Heart left ventricle (tissue), 16 donors: ENCODE results near the gene ASCC1. TPM values are rescaled to one million over a fixed set of nuclear protein-coding genes. Genes with fewer than 3 reads are reported as not detected.

Source experiments
- ATAC-seq, 4 donors: fragments of 200-7000 bp; cut with Tn5 transposase; one replicate each; pipeline ENCODE4 v1.9.1; 2020 to 2022; ENCODE audit warnings: moderate library complexity in 4 of 4, mild to moderate bottlenecking in 3 of 4, moderate number of reproducible peaks in 1 of 4
- DNase-seq, 5 donors: peaks; one replicate each; pipeline ENCODE4 v3.0.0-alpha.2; 2020
- H3K27ac ChIP-seq, 12 donors: fragments of 200-600 bp; sonication (generic) in 4 of 12; one replicate each; pipeline versions ENCODE4 v1.5.0 to v1.8.0; 2016 to 2022; ENCODE audit warnings: mild to moderate bottlenecking in 2 of 12
- H3K27me3 ChIP-seq, 9 donors: fragments of 200-600 bp; sonication (generic) in 2 of 9; one replicate each; pipeline versions ENCODE4 v1.5.1 to v1.8.0; 2016 to 2022; ENCODE audit warnings: mild to moderate bottlenecking in 3 of 9
- H3K36me3 ChIP-seq, 9 donors: fragments of 200-600 bp; sonication (generic) in 2 of 9; one replicate each; pipeline versions ENCODE4 v1.5.0 to v1.8.0; 2018 to 2022; ENCODE audit warnings: mild to moderate bottlenecking in 2 of 9
- H3K4me1 ChIP-seq, 12 donors: fragments of 200-600 bp; sonication (generic) in 4 of 12; one replicate each; pipeline versions ENCODE4 v1.5.0 to v1.8.0; 2016 to 2022; ENCODE audit warnings: mild to moderate bottlenecking in 3 of 12
- H3K4me3 ChIP-seq, 12 donors: fragments of 200-600 bp; sonication (generic) in 4 of 12; one replicate each; pipeline versions ENCODE4 v1.5.0 to v1.8.0; 2017 to 2022; ENCODE audit warnings: mild to moderate bottlenecking in 9 of 12, moderate library complexity in 4 of 12
- H3K9me3 ChIP-seq, 12 donors: fragments of 200-600 bp; sonication (generic) in 4 of 12; one replicate each; pipeline versions ENCODE4 v1.5.0 to v1.8.0; 2016 to 2022; ENCODE audit warnings: mild to moderate bottlenecking in 1 of 12
- POLR2A ChIP-seq, 2 donors: fragments of 450-650 bp; IDR thresholded peaks; one replicate each; pipeline ENCODE4 v1.6.1; 2017; ENCODE audit warnings: antibody characterized with exemption in 2 of 2, mild to moderate bottlenecking in 2 of 2, moderate library complexity in 2 of 2
- WGBS, 4 donors: extraction: QIAGEN DNeasy Blood & Tissue Kit in 2 of 4; methylation state at CpG; one replicate each; pipeline versions ENCODE4 v1.1.5 to v1.1.7; 2013 to 2018; 5-methylcytosine and 5-hydroxymethylcytosine counted together
- intact Hi-C, 10 donors: fragments of 100-400 bp; cut with DNase I; formaldehyde crosslinking; loops; one replicate each; pipeline versions ENCODE4 v1.11.1 to v1.14.2; 2022
- long read RNA-seq, 3 donors: library from polyadenylated mRNA; unstranded; transcript quantifications; one replicate each; pipeline ENCODE4 v2.0.0, GENCODE V29; 2020 to 2021
- polyA plus RNA-seq, 2 donors: library from polyadenylated mRNA; stranded (reverse); fragments of 200-250 nt; gene quantifications; one replicate each; pipeline ENCODE4 v1.2.3, GENCODE V29; 2013
- total RNA-seq, 9 donors: library from RNA; depleted of rRNA in 2 of 9; stranded (reverse); fragments of >200 nt in 2 of 9; fragmentation: NEBNext Ultra II Directional in 3 of 9; extraction: Animal tissue kit (Norgen Biotek cat#: 25700) in 3 of 9; gene quantifications; one replicate each; pipeline versions ENCODE4 v1.1.0 to v1.2.4, GENCODE V29; 2016 to 2023
- TF ChIP-seq, protein P1 (sequence below), 12 donors: fragments of 200-600 bp; sonication (generic) in 4 of 12; IDR thresholded peaks; one replicate each; pipeline versions ENCODE4 v1.5.0 to v1.8.0; 2018 to 2022; ENCODE audit warnings: antibody characterized with exemption in 12 of 12, mild to moderate bottlenecking in 5 of 12
- donor health status: ischemic (EF 13 %, LVEDD 7.1; RV severe dilation, severe dysfunction).
- donor health status: healthy with polysubstance abuse.
- donor health status: DM: no; HTN: yes; CAD: no.
- donor health status: DM: no; HTN: no; CAD: no.
- donor health status: ischemic (EF 25% LVEDD 6.9; RV normal size, moderate dysfunction).
- donor health status: ischemic (EF 25% LVEDD 5.7; RV mildly dilated, moderate dysfunction).
- donor health status: healthy.
- donor health status: DM: yes; HTN: yes; CAD: no.
- donor health status: ischemic (EF 35%, LVEDD 5.7; RV mildly dilated, moderate dysfunction).
- donor health status: nonischemic (EF 11% LVEDD 7.7; RV severe dilation, severe dysfunction).
- donor health status: DM: yes; HTN: yes; CAD: no.
- donor health status: PGD.
- donor health status: ischemic (EF 29% LVEDD 5.4; RV normal size, mild dysfunction).
- donor health status: nonischemic (EF 23%, LVEDD 6.1; RV moderate dilation, normal function).

The ASCC1 gene, protein sequence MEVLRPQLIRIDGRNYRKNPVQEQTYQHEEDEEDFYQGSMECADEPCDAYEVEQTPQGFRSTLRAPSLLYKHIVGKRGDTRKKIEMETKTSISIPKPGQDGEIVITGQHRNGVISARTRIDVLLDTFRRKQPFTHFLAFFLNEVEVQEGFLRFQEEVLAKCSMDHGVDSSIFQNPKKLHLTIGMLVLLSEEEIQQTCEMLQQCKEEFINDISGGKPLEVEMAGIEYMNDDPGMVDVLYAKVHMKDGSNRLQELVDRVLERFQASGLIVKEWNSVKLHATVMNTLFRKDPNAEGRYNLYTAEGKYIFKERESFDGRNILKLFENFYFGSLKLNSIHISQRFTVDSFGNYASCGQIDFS
- total RNA-seq (10 to 100 TPM; 26.4 to 44.8 (median 35.3) TPM), polyA plus RNA-seq (10 to 100 TPM; 12.0 to 49.6 TPM)
- long read RNA-seq, donor 1, transcript ASCC1-202 (10 exons, 2,002 nt) = major isoform, 17 of 41 reads
- long read RNA-seq, donor 1, partial matches to known transcripts = 0 of 41 reads
- long read RNA-seq, donor 1, other reads (novel, unspliced or antisense) = 24 of 41 reads
- long read RNA-seq, donor 2, transcript ASCC1-202 (10 exons, 2,002 nt) = major isoform, 98 of 194 reads
- long read RNA-seq, donor 2, partial matches to known transcripts = 18 of 194 reads
- long read RNA-seq, donor 2, other reads (novel, unspliced or antisense) = 76 of 194 reads
- long read RNA-seq, donor 3, transcript ASCC1-202 (10 exons, 2,002 nt) = major isoform, 9 of 32 reads
- long read RNA-seq, donor 3, partial matches to known transcripts = 0 of 32 reads
- long read RNA-seq, donor 3, other reads (novel, unspliced or antisense) = 23 of 32 reads

DNA sequence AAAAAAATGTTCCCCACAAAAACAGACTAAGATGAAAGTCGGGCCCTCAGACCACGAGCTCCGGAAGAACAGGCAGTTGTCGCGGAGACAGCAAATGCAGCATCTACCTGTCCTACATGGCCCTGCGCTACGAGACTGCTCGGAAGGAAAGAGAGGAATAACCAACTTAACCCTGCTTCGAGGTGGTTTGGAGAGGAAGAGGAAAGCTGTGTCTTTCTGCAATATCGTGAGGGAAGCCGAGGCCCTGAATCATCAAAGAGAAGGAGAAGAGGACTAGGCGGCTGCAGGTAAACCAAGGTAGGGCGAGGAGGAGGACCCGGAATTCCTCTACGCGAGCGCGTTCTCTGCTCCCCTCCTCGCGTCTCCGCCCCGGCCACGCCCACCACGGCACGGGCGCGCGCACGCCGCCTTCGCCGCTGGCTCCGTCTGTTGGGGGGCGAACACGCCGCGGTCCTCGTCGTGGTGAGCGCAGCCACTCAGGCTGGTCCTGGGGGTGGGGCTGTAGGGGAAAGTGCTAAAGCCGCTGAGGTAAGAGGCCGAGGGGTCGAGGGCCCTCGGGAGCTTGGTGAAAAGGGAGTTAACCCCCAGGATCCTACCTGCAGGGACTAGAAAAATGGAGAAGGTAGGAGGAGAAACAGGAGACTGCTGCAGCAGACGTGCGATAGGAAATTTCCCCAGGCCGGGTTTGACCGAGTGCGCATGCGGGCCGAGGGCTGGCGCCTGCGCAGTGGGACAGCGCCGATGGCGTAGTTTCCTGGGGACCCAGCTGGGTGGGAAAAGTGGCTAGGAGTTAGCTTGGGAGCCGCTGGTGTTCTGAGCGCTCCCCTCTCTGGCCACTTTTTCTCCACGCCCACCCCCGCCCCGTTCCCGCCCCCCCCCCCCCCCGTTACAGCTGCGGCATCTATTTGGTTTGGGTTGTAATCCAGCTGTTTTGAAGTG is at the start of gene ASCC1, which contains the start of gene ANAPC16:
ASCC1 (minus strand) TSS at position 666 of the 939 bp plus-strand sequence. CDS start 2,978 bp downstream, outside the sequence.
ANAPC16 (plus strand) TSS at position 402 of the 939 bp plus-strand sequence. CDS start 7,903 bp downstream, outside the sequence.
- H3K36me3 ChIP-seq = peaks cover 0 to 39% (median 31%) of the 10 kb centered on the region in 9 donors
- H3K27me3 ChIP-seq = no peaks in the 10 kb centered on the region
- intact Hi-C loops = loop anchor here in 8 of 10 donors (2.0 to 10.0 kb wide), 8 partner anchors 57 to 254 kb away; partner anchors contain the start of genes CHST3 (in 2 of the 8) and DDIT4 (in 2 of the 8)
- peak within 1 kb of the TSS; percentile 62 to 91 (median 72) for H3K4me3 ChIP-seq
- ATAC-seq = peak; percentile 92 to 99 (median 98)
- DNase-seq = peak; percentile 91 to 96 (median 93)
- 0 to 1% (median 0%) methylated on average over 53 to 64 of the region's 64 CpGs for WGBS, 4 donors
- H3K27ac ChIP-seq = peak within 1 kb of the TSS; percentile 91 to 100 (median 98)
- no peaks in the 10 kb centered on the region for H3K9me3 ChIP-seq
- H3K4me1 ChIP-seq = peaks cover 9 to 54% (median 38%) of the 10 kb centered on the region in 12 donors
- TF ChIP-seq, protein P1, sequence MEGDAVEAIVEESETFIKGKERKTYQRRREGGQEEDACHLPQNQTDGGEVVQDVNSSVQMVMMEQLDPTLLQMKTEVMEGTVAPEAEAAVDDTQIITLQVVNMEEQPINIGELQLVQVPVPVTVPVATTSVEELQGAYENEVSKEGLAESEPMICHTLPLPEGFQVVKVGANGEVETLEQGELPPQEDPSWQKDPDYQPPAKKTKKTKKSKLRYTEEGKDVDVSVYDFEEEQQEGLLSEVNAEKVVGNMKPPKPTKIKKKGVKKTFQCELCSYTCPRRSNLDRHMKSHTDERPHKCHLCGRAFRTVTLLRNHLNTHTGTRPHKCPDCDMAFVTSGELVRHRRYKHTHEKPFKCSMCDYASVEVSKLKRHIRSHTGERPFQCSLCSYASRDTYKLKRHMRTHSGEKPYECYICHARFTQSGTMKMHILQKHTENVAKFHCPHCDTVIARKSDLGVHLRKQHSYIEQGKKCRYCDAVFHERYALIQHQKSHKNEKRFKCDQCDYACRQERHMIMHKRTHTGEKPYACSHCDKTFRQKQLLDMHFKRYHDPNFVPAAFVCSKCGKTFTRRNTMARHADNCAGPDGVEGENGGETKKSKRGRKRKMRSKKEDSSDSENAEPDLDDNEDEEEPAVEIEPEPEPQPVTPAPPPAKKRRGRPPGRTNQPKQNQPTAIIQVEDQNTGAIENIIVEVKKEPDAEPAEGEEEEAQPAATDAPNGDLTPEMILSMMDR (IDR thresholded peaks at IDR 0.05) = peak in 1 of 12 donors; percentile 5
- TF ChIP-seq POLR2A (IDR thresholded peaks at IDR 0.05) = peak; percentile 41 to 92

DNA sequence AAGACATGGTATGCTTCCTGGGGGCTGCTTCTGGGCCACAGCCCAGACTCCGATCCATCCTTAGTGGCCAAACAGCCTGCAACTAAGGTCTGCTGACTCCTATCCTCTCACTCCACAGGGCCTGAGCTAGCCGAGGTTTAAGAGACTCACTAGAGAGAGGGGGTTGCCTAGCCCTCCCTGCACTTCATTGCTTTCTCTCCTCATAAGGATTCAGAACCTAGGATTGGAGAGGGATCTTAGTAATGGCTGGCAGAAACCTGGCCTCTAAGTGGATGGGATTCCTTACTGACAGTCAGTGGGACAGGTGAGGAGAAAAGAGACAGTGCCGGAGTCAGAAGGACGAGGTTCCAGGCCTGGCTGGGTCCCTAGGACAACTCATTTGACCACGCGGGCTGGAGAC is 49.4 kb upstream of the ASCC1 start:
- H3K9me3 ChIP-seq = no peaks in the 10 kb centered on the region

DNA sequence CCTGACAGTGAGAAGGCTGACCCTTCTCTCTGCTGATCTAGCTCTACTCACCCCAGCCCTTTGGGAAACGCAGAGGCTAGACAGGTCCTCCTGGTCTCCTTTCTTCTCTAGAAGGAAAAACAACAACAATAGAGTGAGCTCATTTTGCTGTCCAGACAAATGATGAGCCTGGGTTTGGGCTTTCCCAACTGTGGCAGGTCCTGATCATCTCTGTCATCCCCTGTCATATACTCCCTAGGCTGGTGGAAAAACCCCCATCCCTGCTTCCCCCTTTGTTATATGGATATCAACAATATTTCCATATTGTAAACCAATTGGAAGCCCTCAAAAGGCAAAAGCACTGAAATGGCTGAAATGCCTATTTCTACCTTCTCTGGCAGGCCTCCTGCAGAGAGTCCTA is 48.5 kb upstream of the ASCC1 start:
- 81 to 96% (median 89%) methylated on average over 1 of the region's 1 CpG for WGBS, 4 donors
- ATAC-seq = no peak
- H3K4me1 ChIP-seq = peaks cover 8 to 43% (median 22%) of the 10 kb centered on the region in 12 donors
- no peaks in the 10 kb centered on the region for H3K36me3 ChIP-seq
- no peaks in the 10 kb centered on the region for H3K27me3 ChIP-seq
- no peaks in the 10 kb centered on the region for H3K9me3 ChIP-seq
- H3K27ac ChIP-seq = no peak overlapping the region
- H3K4me3 ChIP-seq = no peak overlapping the region
- TF ChIP-seq, protein P1 (IDR thresholded peaks at IDR 0.05) = no peak
- TF ChIP-seq POLR2A (IDR thresholded peaks at IDR 0.05) = no peak
- intact Hi-C loops = loop anchor here in 1 of 10 donors (5.0 kb wide), 1 partner anchor 68 kb away; no protein-coding TSS in a partner anchor
- DNase-seq = no peak

More for the DNA sequence above, 49.4 kb upstream of the ASCC1 start:
- H3K36me3 ChIP-seq = no peaks in the 10 kb centered on the region
- intact Hi-C loops = no loop called here
- TF ChIP-seq, protein P1 (IDR thresholded peaks at IDR 0.05) = no peak
- TF ChIP-seq POLR2A (IDR thresholded peaks at IDR 0.05) = no peak
- no peak overlapping the region for H3K4me3 ChIP-seq
- H3K27me3 ChIP-seq = no peaks in the 10 kb centered on the region
- 79 to 88% (median 85%) methylated on average over 6 of the region's 6 CpGs for WGBS, 4 donors
- no peak for ATAC-seq
- no peak overlapping the region for H3K27ac ChIP-seq
- DNase-seq = no peak
- H3K4me1 ChIP-seq = peaks cover under 1 to 34% (median 13%) of the 10 kb centered on the region in 12 donors
